LNCaP clone FGC (cell line): Measurements from ENCODE around the gene PGD.
"Not testable (repeated sequence)": the region's sequence is repeated elsewhere in the genome, so short reads cannot be mapped to it uniquely, and the experiment has no call there.

Experiments
- DNase-seq: peaks from one replicate; pipeline ENCODE4 v3.0.0-alpha.2; 2011; ENCODE audit warnings: low read depth
- H3K4me3 ChIP-seq: 2 replicates; pipeline ENCODE4 v1.5.1; 2011; ENCODE audit warnings: mild to moderate bottlenecking, low read depth, low read length, control low read depth
- TF ChIP-seq, protein P1 (sequence below): IDR thresholded peaks from 2 replicates; pipeline ENCODE4 v1.5.1; 2012; ENCODE audit warnings: mild to moderate bottlenecking; ENCODE audit not compliant: control insufficient read depth, insufficient read depth; ENCODE audit errors: extremely low read depth

PGD gene

DNA sequence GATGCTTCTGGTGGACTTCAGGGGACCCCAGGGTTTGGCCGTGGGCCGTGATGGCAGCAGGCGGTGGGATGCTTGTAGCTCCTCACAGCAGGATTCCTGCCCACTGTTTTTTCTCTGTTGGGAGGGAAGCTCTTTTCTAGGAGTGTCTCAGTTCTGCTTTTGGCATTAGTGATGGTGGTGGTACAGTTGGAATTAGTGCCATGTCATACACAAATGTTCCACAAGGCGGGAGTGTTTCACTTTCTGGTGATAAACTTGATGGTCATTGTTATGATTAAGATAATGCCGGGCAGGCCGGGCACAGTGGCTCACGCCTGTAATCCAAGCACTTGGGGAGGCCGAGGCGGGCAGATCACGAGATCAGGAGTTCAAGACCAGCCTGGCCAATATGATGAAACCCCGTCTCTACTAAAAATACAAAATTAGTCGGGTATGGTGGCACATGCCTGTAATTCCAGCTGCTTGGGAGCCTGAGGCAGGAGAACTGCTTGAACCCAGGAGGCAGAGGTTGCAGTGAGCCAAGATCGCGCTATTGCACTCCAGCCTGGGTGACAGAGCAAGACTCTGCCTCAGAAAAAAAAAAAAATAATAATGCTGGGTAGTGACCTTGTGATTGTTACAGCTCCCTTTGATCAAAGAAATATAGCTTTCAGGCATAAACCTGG, 21.4 kb upstream of the PGD start:
- H3K4me3 ChIP-seq: not testable (repeated sequence)
- TF ChIP-seq, protein P1, sequence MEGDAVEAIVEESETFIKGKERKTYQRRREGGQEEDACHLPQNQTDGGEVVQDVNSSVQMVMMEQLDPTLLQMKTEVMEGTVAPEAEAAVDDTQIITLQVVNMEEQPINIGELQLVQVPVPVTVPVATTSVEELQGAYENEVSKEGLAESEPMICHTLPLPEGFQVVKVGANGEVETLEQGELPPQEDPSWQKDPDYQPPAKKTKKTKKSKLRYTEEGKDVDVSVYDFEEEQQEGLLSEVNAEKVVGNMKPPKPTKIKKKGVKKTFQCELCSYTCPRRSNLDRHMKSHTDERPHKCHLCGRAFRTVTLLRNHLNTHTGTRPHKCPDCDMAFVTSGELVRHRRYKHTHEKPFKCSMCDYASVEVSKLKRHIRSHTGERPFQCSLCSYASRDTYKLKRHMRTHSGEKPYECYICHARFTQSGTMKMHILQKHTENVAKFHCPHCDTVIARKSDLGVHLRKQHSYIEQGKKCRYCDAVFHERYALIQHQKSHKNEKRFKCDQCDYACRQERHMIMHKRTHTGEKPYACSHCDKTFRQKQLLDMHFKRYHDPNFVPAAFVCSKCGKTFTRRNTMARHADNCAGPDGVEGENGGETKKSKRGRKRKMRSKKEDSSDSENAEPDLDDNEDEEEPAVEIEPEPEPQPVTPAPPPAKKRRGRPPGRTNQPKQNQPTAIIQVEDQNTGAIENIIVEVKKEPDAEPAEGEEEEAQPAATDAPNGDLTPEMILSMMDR: peak; percentile 83
- peak; percentile 47 for DNase-seq

DNA sequence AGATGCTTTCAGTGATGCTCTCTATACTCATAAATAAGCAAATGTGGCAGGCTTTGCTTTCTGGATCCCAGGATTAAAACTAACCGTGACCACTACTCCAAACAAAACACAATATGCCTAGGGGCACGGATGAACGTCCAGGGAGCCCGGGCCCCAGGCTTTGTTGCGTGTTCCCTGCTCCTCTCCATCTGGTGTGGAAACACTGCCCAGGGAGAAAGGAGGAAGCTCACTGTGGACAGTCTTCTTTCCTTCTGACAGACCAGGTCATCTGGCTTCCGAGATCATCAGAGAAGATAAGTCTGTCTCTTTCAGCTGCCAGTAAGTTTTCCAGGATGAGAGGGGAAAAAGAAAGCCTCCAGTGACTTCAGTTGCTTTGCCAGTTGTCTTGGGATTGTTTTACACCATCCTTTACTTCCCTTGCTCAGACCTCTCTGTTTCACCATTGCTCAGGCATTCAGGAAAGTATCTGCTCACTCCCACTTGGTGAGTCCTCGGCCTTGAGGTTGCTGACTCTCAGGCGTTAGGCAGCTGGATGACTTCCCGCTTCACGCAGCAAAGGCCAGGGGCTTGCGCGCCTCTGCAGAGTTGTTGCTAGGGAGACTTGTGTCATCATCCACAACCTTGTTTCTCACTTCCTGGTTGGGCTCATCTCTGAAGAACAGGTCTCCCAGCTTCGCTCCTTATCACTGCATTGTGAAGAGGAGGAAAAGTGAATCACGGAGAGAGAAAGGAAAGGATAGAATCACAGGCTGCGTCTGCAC, 20.6 kb upstream of the PGD start:
- no peak overlapping the region for H3K4me3 ChIP-seq
- DNase-seq: peak; percentile 87
- TF ChIP-seq, protein P1: no peak

DNA sequence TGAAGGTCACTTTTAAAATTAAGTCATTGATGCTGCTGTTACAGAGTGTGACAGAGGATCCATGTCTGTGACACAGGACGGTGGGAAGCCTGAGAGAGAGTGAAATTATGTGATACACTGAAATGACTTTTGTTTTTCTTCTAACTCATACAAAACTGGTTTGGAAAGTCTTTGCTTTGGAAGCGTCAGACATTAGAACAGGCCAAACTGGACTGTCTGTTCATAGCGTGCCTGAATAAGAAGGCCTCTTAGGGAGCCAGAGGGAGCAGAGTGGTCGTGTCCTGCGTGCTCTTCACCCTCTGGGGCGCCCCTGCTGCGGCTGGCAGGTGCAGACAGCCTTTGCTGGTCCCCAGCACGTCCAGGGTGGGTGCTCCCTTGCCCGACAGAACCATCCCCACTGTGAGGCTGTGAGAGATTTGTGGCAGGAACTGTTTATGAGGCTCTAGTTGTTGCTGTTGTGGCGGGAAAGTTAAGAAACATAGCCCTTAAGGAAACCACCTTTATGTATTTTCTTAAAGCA, 19.7 kb upstream of the PGD start:
- peak; percentile 41 for DNase-seq
- no peak overlapping the region for H3K4me3 ChIP-seq
- TF ChIP-seq, protein P1: no peak

DNA sequence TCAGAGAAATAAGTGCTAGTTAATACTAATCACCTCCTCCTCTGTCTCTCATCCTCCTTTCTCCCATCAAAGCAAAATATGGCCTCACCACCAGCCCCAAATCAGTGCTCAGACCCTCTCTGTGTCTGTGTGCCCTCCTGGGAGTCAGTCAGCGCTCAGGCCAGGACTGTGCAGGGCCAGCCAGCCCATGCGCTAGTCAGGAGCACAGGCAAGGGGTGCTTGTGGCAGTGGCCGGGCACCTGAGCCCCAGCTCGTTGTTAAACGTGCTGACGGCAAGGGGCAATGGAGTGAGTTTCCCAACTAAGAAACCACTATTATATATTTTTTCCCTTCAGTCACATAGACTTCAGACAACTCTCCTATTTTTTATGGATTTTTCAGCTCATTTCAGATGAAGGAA, 19.2 kb upstream of the PGD start:
- H3K4me3 ChIP-seq: no peak overlapping the region
- TF ChIP-seq, protein P1: no peak
- DNase-seq: no peak

DNA sequence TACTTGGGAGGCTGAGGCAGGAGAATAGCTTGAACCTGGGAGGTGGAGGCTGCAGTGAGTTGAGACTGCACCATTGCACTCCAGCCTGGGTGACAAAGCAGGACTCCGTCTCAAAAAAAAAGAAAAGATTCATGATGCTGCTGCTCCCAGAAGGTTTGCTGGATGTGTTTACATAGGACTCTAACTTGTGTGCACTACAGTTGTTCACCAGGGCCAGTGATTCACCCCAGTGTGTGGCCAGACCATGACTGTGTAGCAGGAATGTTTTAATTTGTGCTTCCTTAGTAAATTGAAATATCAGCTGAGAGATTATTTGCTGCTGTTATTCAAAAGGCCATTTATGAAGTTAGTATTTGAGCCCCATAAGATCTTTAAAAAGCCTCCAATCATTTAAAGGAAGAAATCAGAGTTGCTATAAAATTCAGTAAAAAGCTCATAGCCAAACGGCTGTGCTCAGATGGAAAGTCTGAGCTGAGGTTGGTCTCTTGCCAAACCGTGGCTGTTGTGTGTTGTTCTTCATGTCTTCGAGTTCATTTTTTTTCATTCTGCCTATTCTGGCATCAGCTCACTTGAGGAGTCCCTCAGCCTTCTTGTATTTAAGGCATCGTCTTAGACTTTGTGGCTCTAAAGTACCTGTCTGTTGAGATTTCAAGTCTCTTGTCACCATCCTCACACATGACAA, 18.1 kb upstream of the PGD start:
- H3K4me3 ChIP-seq: no peak overlapping the region
- TF ChIP-seq, protein P1: no peak
- no peak for DNase-seq

DNA sequence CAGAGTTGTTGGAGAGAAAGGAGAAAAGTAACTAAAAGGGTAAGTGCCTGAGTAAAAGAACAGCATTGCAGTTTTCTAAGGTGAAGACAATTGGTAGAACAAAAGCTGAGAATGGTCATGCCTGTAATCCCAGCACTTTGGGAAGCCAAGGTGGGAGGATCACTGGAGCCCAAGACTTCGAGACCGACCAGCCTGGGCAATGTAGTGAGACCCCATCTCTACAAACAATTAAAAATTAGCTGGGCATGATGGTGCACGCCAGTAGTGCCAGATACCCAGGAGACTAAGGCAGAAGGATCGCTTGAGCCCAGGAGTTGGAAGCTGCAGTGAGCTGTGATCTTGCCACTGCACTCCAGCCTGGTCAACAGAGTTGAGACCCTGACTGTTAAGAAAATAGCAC, 15.2 kb upstream of the PGD start:
- DNase-seq: no peak
- H3K4me3 ChIP-seq: no peak overlapping the region
- TF ChIP-seq, protein P1: no peak
